ENCODE data around the gene PGAM1. TPM values are rescaled to one million over a fixed set of nuclear protein-coding genes. Genes with fewer than 3 reads are reported as not detected.
"Not testable (repeated sequence)": the region's sequence is repeated elsewhere in the genome, so short reads cannot be mapped to it uniquely, and the experiment has no call there.

PGAM1 gene
- total and polyA plus RNA-seq, 8 donors: 22.2 to 72.8 (median 46.6) TPM

DNA sequence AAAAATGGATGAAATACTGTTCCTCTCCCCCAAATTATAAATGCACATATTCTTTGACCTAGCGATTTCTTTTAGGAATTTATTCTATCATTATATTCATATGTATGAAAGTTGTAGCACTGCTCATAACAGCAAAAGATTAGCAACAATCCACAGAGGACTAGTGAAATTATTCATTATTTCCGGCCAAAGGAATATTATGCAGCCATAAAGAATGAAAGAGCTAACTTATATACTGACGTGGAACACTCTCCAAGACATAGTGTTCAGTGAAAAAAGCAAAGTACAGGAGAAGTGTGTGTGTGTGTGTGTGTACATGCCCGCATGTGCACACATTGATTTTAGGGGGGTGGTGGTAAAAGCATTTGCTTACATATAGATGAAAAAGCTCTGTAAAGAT, 48.9 kb downstream of the PGAM1 start:
- intact Hi-C loops (cut with DNase I): no loop called here
- no peak for DNase-seq
- Histone ChIP-seq H3K27ac (no peak overlapping the region), H3K4me1 (no peaks in the 10 kb centered on the region), H3K27me3 (no peaks in the 10 kb centered on the region), H3K36me3 (peaks cover 0 to 47% (median 6%) of the 10 kb centered on the region in 3 donors), H3K4me3 (no peak overlapping the region), H3K9me3 (no peaks in the 10 kb centered on the region)
- ATAC-seq: no peak
- TF ChIP-seq, protein P1, sequence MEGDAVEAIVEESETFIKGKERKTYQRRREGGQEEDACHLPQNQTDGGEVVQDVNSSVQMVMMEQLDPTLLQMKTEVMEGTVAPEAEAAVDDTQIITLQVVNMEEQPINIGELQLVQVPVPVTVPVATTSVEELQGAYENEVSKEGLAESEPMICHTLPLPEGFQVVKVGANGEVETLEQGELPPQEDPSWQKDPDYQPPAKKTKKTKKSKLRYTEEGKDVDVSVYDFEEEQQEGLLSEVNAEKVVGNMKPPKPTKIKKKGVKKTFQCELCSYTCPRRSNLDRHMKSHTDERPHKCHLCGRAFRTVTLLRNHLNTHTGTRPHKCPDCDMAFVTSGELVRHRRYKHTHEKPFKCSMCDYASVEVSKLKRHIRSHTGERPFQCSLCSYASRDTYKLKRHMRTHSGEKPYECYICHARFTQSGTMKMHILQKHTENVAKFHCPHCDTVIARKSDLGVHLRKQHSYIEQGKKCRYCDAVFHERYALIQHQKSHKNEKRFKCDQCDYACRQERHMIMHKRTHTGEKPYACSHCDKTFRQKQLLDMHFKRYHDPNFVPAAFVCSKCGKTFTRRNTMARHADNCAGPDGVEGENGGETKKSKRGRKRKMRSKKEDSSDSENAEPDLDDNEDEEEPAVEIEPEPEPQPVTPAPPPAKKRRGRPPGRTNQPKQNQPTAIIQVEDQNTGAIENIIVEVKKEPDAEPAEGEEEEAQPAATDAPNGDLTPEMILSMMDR (IDR thresholded peaks at IDR 0.05): no peak
- WGBS, 2 donors: 97 to 98% methylated on average over 4 of the region's 4 CpGs
- FAIRE-seq: no peak

DNA sequence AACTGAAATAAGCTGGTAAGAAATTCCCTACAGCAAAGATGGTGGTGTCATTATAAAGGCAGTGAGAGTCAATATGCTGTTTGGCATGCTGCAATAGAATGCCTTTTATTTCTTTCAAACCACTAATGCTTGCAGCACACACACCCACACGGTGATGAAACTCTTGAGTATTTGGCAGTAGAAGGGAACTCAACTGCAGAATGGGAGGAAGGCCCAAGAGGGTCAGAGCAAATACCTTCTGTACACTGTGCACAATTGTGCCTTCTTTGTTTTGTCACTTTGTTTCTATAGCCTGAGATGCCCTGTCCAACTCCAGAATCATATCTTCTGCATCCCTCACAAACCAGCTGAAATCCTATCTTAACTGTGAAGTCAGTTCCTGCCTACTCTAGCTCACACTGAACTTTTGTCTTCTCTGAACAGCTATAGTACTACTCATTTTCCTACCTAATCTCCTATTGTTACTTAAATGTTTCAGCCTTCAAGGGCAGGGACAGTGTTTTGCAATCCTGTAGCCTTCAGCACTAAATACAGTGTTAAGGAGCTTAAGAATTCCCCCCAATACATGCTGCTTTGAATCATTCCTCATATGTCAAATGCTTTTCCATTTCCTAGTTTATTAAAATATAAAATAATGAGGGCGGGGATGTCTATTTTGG, 50.1 kb downstream of the PGAM1 start:
- FAIRE-seq (no peak), DNase-seq (no peak), ATAC-seq (peak in 3 of 4 donors; percentile 18 to 52 (median 29))
- no peak overlapping the region for H3K4me3 ChIP-seq
- 86 to 87% methylated on average over 2 of the region's 2 CpGs for WGBS, 2 donors
- H3K27me3 ChIP-seq: no peaks in the 10 kb centered on the region
- H3K36me3 ChIP-seq: peaks cover 0 to 40% (median 7%) of the 10 kb centered on the region in 3 donors
- TF ChIP-seq, protein P1 (IDR thresholded peaks at IDR 0.05): no peak
- H3K4me1 ChIP-seq: no peaks in the 10 kb centered on the region
- intact Hi-C loops (cut with DNase I): no loop called here
- no peak overlapping the region for H3K27ac ChIP-seq
- H3K9me3 ChIP-seq: no peaks in the 10 kb centered on the region

DNA sequence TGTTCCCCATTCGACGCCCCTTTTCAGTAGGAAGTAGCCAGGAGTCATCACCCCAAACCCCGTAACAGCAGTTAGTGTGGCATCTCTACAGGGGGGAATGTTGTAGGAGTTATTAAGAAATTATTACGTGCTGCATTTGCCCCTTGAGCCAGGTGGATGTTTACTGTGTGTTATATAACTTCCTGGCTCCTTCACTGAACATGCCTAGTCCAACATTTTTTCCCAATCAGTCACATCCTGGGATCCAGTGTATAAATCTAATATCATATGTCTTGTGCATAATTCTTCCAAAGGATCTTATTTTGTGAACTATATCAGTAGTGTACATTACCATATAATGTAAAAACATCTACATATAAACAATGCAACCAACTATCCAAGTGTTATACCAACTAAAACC, 53.4 kb downstream of the PGAM1 start:
- H3K27me3 ChIP-seq; H3K4me3 ChIP-seq; DNase-seq; H3K27ac ChIP-seq; H3K9me3 ChIP-seq; intact Hi-C loops (cut with DNase I); FAIRE-seq; ATAC-seq; H3K4me1 ChIP-seq: not testable (repeated sequence)
- peaks cover 0 to 22% (median 7%) of the 10 kb centered on the region in 3 donors for H3K36me3 ChIP-seq
- WGBS, 2 donors: 83 to 86% methylated on average over 4 of the region's 4 CpGs

DNA sequence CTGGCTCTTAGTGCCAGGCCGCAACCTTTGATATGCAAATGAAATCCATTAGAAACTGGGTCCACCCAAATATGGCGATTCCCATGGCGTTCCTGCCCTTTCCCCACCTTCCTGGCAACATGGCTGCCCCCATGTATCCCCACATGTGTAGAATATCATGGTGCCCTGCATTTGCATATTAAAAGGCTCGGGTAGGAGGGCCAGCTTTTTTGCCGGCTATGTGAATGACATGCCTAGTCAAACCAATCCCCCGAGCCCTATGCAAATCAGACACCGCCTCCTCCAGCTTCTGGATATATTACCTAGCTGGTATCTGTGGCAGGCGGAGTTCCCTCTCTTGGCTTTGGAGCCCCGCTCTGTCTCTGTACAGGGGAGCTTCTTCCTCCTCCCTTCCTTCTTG, 53.9 kb downstream of the PGAM1 start:
- no peak for ATAC-seq
- Histone ChIP-seq H3K27ac (no peak overlapping the region), H3K4me3 (no peak overlapping the region), H3K36me3 (peaks cover 0 to 22% (median 7%) of the 10 kb centered on the region in 3 donors), H3K4me1 (no peaks in the 10 kb centered on the region), H3K9me3 (no peaks in the 10 kb centered on the region), H3K27me3 (no peaks in the 10 kb centered on the region)
- intact Hi-C loops (cut with DNase I): no loop called here
- no peak for FAIRE-seq
- WGBS, 2 donors: 81% methylated on average over 9 of the region's 9 CpGs
- DNase-seq: no peak
- TF ChIP-seq, protein P1 (IDR thresholded peaks at IDR 0.05): no peak

DNA sequence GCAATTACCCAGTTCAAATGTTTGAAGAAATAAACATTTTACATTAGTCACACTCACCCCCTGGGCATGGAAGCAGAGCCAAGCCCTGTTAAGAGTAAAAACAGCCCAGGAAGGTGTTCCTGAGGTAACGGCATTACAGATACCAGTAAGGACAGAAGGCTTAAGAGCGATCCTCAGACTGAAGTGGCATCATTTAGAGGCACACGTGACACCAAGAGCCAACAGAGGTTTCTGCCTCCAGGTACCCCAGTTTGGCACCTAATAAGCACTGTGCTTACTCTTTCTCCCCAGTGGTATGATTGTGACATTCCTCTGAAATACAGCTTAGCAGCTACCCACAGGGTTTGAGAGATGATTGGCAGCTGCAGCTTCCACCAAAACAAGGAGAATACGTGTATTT, 55.1 kb downstream of the PGAM1 start:
- FAIRE-seq: no peak
- H3K36me3 ChIP-seq: peaks cover 0 to 20% (median 4%) of the 10 kb centered on the region in 3 donors
- no peak overlapping the region for H3K27ac ChIP-seq
- intact Hi-C loops (cut with DNase I): no loop called here
- no peaks in the 10 kb centered on the region for H3K4me1 ChIP-seq
- H3K9me3 ChIP-seq: no peaks in the 10 kb centered on the region
- no peak for DNase-seq
- 93 to 94% methylated on average over 4 of the region's 4 CpGs for WGBS, 2 donors
- H3K27me3 ChIP-seq: no peaks in the 10 kb centered on the region
- TF ChIP-seq, protein P1 (IDR thresholded peaks at IDR 0.05): no peak
- no peak overlapping the region for H3K4me3 ChIP-seq
- ATAC-seq: no peak

Data from pancreas (tissue), 10 donors.